RPMI7951 (cell line): Measurements from ENCODE around the gene NCK2. TPM values are rescaled to one million over a fixed set of nuclear protein-coding genes. Genes with fewer than 3 reads are reported as not detected.

ENCODE experiments used
- DNase-seq: peaks from one replicate; pipeline ENCODE4 v3.0.0-alpha.2; 2012; ENCODE audit warnings: low read depth
- total RNA-seq: library from RNA; depleted of rRNA; stranded (reverse); fragments of >200 nt; shearing (Covaris generic); gene quantifications from 2 replicates; pipeline ENCODE4 v1.2.3, GENCODE V29; 2014

Gene NCK2
- total RNA-seq, 1 experiment from 2014 or later, result 34.5 TPM

DNA sequence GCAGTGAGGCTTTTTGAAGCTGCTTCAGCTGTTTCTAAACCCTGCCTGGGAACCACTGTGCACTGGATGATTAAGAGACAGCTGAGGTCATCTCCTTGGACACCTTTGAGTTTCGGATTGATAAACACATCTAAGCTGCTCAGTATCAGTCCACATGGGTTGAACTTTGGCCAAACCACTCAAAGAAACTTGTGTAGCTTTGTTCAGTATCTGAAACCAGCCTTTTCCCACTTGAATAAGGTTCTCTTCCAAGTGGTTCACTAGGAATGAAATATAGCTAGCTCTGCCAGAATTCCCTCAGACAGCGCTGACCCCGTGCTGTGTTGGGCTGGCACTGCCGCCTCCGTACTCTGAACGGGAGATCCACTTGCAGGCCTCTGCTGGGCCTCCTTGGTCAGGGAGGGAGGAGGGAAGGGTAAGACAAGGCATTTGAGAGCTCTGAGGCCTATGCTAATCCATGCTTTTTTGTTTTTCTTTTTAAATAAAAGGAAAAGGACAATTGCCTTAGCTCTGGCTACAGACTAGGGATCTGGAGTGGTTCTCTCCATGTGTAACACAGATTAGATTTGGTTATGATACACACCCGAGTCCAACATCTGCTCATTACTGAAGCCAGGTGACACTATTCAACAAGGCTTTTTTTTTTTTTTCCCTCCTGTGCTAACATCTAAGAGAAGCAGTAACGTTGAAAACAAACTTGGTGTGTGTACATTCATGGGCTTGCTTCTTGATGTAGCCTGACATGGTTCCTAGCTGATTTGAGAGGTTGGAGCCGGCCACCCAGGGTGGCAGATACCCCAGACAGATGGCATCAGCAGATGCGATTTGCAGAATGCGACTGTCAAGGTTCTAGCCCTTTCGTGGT is 67.7 kb downstream of the NCK2 start:
- DNase-seq, result peak; percentile 83

GRCh38 chr2:105813045-105813315 is 68.3 kb downstream of the NCK2 start:
- no peak for DNase-seq

GRCh38 chr2:105813405-105813804 is 68.7 kb downstream of the NCK2 start:
- no peak for DNase-seq

- DNase-seq, result no peak
Observed at GRCh38 chr2:105814291-105814940, 69.7 kb downstream of the NCK2 start.

DNA sequence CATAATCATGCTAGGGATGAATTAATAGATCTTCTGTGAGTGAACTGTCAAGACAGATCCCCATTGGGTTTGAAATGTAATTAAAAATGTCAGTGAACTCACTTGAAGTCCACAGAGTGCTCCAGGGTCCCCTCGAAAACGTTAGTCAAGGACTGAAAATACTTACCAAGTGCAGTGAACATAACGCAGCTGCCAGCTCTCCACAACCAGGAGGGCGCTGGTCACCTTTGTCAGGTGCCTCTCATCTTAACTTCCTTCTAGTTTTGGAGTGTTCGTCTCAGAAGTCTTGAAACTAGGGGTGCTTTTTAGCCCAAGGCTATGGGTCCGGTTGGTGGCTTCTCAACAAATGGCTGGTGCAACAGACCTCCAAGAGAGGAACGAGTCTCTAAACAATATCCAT is 70.7 kb downstream of the NCK2 start:
- no peak for DNase-seq

GRCh38 chr2:105820151-105820550 is 75.4 kb downstream of the NCK2 start:
- no peak for DNase-seq

GRCh38 chr2:105820691-105821090 is 76.0 kb downstream of the NCK2 start:
- DNase-seq, result no peak

DNA sequence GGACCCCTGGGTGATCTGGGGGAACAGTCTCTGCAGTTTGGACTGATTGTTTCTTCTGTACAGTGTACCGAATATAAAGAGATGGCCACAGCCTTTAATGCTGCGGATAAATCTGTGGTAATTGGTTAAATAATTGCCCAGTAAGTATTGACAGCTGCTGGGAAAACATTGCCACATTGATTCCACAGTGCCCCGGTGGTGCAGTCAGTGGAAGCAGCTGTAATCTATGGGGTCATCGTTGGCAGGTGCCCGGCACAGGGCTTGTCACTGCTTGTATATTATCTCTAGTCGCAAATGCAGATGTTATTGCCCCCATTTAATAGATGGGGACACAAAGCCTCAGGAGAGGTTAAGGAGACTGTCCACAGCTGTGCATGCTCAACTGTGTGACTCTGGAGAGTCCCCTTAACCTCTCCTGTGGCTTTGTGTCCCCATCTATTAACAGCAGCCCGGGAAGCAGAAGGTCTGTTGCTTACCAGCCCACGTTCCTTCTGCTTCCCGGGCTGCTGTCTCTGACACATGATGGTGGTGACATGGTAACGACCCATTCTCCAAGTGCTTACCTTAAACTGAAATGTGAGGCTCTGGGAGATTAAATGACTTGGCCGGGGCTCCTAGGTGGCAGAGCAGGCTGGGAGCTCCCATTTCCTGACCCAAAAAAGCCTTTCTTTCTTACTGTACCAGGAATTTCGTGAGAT is 76.9 kb downstream of the NCK2 start:
- DNase-seq, result no peak

DNA sequence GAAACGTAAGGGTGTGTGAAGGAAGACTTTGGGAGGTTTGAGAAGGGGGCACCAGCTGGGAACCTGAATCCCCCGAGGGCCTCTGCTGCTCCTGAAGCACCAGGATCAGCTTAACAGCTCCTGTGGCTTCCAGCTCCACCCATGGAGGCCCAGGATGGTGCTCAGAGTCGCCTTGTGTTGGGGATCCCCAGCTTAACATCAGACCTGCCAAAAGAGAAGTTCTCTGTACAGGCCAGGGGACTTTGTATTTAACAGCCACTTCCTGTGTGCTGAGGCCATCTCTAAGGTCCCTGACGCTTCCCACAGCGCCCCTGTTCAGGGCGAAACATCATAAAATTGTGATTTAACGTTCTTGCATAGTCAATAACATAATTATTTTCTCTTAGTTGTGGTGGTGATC is 77.5 kb downstream of the NCK2 start:
- DNase-seq, result no peak

DNA sequence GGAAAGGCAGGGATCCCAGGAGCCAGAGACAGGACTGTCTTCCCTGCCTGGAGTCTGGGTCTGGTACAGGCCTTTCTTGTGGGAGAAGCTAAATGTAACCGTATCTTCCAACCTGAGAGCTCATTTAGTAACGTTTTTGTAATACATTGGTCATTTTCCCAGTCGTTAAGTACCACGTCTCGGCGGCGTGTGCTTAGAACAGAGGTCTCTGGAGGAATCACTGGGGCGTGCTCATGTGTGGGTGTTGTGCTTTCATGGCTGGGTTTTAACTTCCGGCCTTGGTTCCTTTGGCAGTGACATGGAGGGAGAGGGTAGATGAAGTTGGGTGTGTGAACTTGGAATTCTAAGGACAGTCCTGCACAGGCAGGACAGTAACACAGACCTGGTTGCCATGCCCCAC is 79.7 kb downstream of the NCK2 start:
- DNase-seq, result no peak

GRCh38 chr2:105827351-105828096 is 82.8 kb downstream of the NCK2 start:
- DNase-seq, result no peak

DNA sequence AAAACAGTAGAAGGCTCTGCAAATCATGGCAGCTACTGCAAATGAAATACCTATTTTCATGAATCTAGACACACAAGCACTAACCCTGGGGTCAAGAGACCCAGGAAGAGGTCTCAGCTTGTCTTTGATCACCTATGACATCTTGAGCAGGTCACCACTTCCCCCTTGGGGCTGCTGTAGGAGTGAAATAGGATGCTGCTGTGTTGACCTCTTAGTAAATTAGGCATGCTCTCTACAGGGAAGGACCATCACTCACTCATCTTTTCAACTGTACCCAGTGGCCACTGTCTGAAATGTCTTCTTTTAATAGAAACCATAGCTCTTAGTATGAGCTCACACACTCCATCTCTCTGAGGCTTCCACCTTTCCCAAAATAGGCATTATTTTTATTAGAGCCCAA is 83.8 kb downstream of the NCK2 start:
- no peak for DNase-seq

GRCh38 chr2:105834931-105835330 is 90.2 kb downstream of the NCK2 start:
- DNase-seq, result no peak

DNA sequence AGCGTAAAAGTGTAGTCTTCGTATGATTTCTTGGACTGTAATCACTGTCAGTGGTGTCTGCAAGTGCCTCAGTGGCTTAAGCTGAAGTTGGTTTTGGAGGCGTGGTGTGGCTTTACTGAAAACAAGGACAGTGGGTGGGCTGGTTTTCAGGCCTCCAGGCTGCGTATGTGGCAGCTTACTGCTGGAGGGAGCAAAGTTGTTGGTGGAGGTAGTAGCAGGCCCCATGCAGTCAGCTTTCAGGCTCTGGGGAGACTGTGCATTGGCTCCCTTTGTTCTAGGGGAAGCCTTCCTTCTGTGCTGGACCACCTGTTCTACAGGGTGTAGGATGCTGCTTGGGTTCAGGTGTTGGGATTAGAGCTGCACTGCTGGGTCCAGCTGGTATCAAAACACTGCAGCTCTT is 91.6 kb downstream of the NCK2 start:
- DNase-seq, result no peak

DNA sequence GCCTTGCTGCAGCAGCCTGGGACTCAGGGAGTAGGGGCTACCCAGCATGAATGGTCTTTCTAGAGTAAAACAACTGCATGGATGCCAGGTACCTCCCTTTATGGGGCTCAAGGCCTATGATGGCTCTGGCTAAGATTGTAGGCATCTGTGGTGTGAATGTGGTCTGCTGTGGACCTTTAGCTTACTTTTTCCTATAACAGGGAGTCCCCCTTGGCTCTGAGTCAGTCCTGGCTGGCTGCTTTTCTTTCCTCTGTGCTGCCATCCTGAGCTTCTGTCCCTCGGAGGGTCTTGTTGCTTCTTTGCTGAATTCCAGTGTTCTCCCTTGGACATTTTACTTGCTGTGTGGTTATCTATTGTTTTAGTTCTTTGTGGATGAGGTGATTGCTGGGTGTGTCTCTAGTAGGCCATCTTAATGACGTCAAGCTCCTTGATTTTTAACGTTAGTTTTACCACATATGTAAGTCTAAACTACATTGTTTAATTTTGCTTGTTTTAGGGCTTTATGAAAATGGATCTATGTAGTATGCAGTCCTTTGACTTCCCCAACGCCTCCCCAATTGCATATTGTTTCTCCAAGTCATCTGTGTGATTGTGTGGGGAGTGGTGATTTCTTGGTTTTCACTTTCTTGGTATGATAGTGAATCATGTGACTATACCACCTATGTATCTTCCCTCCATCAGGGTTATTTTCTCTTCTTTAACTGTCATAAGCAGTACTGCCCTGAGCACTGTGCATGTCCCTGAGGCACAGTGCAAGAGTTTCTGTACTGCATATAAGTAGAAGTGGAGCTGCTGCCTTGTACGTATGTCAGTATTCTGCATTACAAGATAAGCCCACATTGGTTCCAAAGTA is 92.4 kb downstream of the NCK2 start:
- DNase-seq, result no peak

DNA sequence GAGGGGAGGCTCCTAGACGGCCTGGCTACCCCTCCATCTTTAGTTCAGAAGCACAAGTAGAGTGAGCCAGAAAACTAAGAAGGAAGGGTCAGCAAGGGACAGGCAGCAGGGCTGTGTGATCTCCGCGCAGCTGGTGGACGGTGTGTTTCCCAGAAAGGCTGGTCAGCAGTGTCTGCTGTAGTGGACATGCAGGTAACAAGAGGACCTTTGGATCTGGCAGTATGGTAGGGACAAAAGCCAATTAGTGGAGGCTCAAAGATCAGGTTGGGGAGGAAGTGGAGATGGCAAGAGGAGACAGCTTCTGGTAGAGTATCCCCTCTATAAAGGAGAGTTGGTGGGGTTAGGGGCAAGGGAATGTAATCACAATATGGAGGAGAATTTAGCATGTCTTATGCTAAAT is 95.1 kb downstream of the NCK2 start:
- DNase-seq, result no peak

DNA sequence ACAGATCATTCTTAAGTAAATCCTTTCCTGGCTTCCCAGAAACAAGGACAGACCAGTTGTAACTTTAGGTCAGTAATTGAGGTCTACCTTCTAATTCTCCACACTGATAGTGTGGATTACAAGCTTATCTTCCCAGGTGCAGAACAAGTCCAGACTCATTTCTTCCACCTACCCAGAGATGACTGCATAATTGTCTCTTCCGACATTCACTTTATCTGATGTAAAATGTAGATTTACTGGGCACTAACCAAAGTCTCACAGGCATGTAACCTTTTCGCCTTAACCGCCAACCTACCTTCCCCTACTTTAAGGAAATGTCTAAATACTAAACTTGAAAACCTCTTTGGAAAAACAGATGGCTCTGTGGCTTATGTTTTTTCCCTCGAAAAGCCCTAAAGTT is 96.2 kb downstream of the NCK2 start:
- no peak for DNase-seq

- DNase-seq, result no peak
Observed at GRCh38 chr2:105841551-105841950, 96.8 kb downstream of the NCK2 start.

DNA sequence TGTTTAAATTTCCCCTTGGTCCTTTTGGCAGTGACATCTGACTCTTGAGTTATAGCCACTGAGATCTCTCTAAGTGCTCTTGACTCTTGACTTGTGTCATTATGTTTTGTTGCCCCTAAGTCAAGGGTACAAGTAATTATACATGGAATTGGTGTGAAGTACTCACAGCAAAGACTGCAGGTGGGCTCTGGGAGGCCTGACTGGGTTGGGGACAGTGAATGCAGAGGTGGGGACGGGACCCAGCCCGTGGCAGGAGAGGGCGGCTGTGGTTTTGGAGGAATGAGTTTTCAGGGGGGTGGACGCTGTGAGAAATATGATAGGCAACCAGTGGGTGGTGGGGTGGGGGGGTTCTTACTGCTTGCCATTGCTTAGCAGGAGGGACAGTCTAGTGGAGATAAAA is 97.8 kb downstream of the NCK2 start:
- DNase-seq, result no peak

- no peak for DNase-seq
Observed at GRCh38 chr2:105843476-105844374, 99.0 kb downstream of the NCK2 start.
